ENCODE measurements around the gene RTP4.

The RTP4 gene

GRCh38 chr3:187368251-187369088 lies at the start of gene RTP4:
TSS of gene RTP4 (plus strand) at chr3:187368385. CDS start at chr3:187368442, 57 bp downstream.
- peak; percentile 91 for DNase-seq

- peak; percentile 46 for DNase-seq
These were observed 49.2 kb upstream of the RTP4 start for GRCh38 chr3:187318819-187319616.

- DNase-seq = peak; percentile 20
These were observed 48.4 kb upstream of the RTP4 start for GRCh38 chr3:187319699-187320302.

- DNase-seq = no peak
These were observed 46.4 kb upstream of the RTP4 start for GRCh38 chr3:187321766-187322165.

DNA sequence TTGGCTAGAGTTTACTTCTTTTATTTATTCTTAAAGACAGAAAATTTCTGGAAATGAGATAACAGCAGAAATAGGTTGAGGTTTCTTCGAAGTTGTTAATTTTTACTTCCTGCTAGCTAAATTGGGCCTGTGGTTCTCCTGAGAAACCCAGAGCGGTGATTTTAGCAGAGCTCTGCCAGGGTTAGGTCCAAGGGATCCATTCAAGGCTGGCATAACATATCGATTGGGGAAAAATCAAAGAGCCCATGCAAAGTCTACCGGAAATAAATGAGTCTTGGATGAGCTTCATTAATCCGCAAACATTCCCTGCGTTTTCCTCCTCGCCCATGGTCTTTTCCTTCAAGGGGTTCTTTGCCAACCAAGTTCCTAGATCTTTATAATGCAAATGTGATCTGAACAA lies 45.9 kb upstream of the RTP4 start:
- DNase-seq = no peak

GRCh38 chr3:187323091-187323490 lies 45.1 kb upstream of the RTP4 start:
- DNase-seq = no peak

- no peak for DNase-seq
These were observed 42.6 kb upstream of the RTP4 start for GRCh38 chr3:187325632-187326031.

DNA sequence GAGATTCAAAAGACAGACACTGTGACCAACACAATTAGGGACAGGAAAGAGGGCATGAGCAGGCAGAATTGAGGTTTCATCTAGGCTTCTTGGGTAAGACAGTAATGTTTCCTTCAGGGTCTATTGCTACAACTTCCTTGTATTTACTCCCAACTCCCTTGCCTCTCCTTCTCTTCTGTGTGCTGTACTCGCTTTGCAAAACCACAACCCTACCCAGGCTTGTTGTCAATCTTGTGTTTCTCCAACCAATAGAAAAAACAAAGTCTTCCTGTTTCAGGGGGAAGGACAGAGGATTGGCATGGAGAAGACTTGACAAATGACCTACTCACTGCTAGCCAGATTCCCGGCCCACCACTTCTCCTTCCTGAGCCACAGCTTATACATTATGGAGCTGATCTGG lies 40.3 kb upstream of the RTP4 start:
- no peak for DNase-seq

DNA sequence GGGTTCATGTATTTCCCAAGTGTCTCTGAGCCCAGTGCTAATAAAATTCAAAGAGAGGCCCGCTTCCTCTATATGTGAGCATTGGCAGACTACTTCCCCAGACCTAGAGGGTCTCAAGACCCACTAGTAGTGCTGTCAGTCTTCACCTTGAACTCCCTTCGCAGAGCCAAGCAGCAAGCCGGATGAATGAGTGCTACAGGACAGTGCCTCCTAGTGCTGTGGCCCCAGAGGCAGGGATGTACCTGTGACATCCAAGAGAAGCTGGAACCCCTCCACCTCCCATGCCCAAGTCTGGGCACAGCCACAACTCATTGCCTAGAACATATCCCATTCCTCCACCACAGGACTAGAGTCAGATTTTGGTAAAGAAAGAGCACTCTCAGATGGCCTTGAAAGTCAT lies 39.5 kb upstream of the RTP4 start:
- DNase-seq = no peak

DNA sequence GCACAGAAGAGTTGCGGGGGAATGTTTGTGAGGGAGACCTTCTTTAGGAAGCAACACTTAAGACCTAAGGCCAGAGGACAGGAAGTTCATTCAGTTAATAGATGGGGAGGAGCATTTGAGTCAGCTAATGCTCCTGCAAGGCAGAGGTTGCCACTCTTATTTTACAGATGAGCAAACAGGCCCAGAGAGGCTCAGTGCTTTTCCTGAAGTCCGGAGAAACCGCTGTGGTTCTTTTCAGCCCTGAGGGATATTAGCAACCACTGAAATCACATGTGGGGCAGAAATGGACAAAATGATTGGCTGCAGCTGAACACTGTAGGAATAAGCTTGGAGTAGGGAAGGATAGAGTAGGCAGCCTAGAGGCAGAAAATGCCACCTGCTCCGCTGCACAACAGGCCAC lies 33.3 kb upstream of the RTP4 start:
- no peak for DNase-seq

DNA sequence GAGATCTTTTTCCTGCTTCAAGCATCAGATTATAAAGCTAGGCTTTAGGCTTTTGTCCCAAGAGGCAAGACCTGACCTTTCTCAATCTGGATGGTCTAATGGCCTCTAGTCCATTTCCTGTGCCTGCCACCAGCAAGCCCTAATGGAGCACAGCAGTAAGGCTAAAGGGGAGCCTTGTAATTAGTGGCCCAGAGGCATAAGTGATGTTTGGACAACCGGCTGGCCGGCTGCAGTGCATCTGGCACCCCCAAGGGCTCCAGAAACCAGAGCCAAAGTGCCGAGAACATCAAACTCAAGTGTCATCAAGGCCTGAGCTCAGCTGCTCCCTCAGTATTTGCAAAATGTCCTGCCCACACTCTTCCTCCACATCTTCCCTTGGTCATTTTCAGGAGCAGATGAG lies 31.9 kb upstream of the RTP4 start:
- no peak for DNase-seq

GRCh38 chr3:187340578-187340977 lies 27.6 kb upstream of the RTP4 start:
- DNase-seq = no peak

DNA sequence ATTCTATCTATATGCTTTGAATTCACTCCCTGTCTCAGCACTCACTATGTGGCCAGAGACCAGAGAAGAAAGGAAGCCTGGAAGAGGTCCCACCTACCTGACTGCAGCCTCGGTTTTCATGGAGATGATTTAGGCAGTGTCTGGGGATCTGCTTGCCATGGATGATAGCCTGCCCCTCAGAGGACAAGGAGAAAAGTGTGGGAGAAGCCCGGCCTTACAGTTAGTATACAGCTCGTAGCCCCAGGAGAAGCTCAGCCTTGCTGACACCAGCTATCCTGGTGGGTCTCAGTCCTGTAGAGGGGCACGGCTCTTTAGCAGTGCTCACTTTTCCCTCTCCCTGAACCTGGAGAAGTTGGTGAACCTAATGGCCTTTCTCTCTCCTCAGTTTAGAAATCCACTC lies 25.9 kb upstream of the RTP4 start:
- no peak for DNase-seq

- no peak for DNase-seq
These were observed 24.5 kb upstream of the RTP4 start for GRCh38 chr3:187343670-187344069.

- no peak for DNase-seq
These were observed 15.3 kb upstream of the RTP4 start for GRCh38 chr3:187352581-187353575.

DNA sequence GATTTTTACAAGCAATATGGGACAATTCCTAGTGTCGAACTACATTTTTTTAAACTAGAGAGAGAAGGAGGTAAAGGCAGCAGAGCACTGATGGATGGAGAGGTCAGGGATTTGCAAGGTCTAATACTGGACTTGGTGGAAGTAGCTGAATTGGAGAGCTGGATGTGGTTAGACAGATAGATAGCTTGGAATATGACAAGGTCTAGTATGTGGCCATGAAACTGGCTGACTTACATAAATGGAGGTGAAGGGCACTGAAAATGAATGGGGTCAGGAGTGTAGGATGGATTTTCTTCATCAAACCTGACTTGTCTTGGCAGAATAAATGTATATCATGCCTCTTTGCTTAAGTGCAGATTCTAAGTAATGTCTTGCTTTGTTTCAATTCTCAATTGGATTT lies 10.1 kb upstream of the RTP4 start:
- no peak for DNase-seq

GRCh38 chr3:187359798-187360486 lies 8.2 kb upstream of the RTP4 start:
- DNase-seq = peak; percentile 12

- DNase-seq = peak; percentile 93
These were observed 7.6 kb upstream of the RTP4 start for GRCh38 chr3:187360596-187360995.

DNA sequence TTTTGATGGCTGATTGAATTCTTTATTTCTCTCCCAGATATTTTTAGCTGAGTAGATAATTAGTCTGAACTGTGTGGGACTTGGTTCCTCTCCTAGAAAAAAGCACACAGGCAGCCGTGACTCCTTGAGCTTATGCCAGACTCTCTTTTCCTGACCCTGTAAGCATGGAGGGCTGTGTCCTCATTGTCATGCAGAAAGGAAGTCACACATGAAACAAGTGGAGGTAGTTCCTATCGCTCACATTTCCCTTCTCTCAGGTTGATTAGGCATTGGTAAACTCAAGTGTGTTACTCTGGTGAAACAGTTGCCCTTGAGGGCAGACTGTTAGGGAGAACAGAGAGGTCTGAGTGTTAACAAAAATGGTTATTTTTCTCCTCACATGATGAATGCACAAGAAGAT lies 6.3 kb upstream of the RTP4 start:
- peak; percentile 62 for DNase-seq

- no peak for DNase-seq
These were observed 553 bp upstream of the RTP4 start for GRCh38 chr3:187367561-187368103.

DNA sequence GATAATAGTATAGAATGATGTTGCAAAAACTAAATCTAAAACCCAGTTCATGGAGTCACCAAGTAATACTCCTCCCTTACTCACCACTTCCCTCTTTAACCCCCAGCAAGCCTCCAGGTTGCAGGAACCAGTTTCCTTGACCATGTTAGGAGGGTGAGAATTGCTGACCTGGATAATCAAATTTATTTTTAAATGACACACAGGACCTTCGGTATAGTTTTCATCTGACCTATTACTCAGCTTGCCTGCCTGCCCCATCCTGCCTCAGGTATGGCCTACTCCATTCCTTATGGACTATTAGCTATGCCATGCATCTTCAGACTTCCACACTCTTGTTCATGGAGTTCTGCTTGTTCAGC lies 883 bp downstream of the RTP4 start:
- no peak for DNase-seq

DNA sequence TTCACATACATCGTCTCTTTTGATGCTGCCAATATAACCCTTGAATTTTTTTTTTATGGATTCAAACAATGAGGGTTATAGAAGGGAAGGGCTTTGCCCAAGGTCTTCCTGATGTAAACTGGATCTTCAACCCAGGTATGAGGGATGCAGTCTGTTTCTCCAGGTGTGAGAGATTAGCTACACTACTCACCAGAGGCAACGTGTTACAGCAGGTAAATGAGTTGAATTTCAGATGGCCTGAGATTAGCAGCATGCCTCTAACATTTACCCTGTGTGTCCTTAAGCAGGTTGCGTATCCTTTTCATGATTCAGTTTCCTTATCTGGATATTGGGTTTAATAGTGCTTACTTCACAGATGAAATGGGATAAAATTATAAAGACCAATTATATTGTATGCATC lies 1.9 kb downstream of the RTP4 start:
- no peak for DNase-seq
